Measurements from ENCODE around the gene AUTS2.

- TF ChIP-seq RXRA (IDR thresholded peaks at IDR 0.05; ENCODE audit: insufficient read depth, low read depth, low read length) = no peak
- no peak for TF ChIP-seq SIN3A (conservative IDR thresholded peaks at IDR 0.05 in 1 of 2, IDR thresholded peaks at IDR 0.05 in 1 of 2; ENCODE audit: low read depth in 1 of 2, low read length in 2 of 2)
- TF ChIP-seq POLR2A (IDR thresholded peaks at IDR 0.05; ENCODE audit: control extremely low read depth in 1 of 2, low read depth in 2 of 2, low read length in 2 of 2) = no peak
- no peak for TF ChIP-seq CTCF (IDR thresholded peaks at IDR 0.05; ENCODE audit: control extremely low read depth in 1 of 3, insufficient read depth in 1 of 3, low read depth in 1 of 3, low read length in 3 of 3)
- no peak for TF ChIP-seq EZH2 (IDR thresholded peaks at IDR 0.05; ENCODE audit: low read depth, low read length, severe bottlenecking)
- no peak for TF ChIP-seq YY1 (IDR thresholded peaks at IDR 0.05; ENCODE audit: low read depth, low read length)
- no peak for TF ChIP-seq CEBPB (IDR thresholded peaks at IDR 0.05; ENCODE audit: low read depth, low read length)
- TF ChIP-seq EP300 (IDR thresholded peaks at IDR 0.05; ENCODE audit: borderline replicate concordance in 1 of 2, low read depth in 2 of 2, low read length in 2 of 2) = no peak
- TF ChIP-seq POLR2AphosphoS5 (IDR thresholded peaks at IDR 0.05; ENCODE audit: low read depth, low read length) = no peak
These were observed 807.0 kb downstream of the AUTS2 start for GRCh38 chr7:70405241-70405640.
